GM13976 (cell line): ENCODE results near the gene CAB39L.

ENCODE experiments used
- DNase-seq: peaks from one replicate; pipeline ENCODE4 v3.0.0; 2012; ENCODE audit warnings: low spot score
- in situ Hi-C: fragments of 300-500 bp; cut with MboI; formaldehyde crosslinking; loops from one replicate; pipeline ENCODE4 v1.12.0; 2022; ENCODE audit warnings: low sequenced_read_pairs, mixed read lengths, inconsistent platforms; ENCODE audit not compliant: unreplicated experiment
- TF ChIP-seq, protein P1 (sequence below): IDR thresholded peaks from 2 replicates; pipeline ENCODE4 v1.5.1; 2012; ENCODE audit warnings: borderline replicate concordance, mild to moderate bottlenecking; ENCODE audit not compliant: insufficient read depth; ENCODE audit errors: extremely low read depth, missing control alignments, control extremely low read depth

Gene CAB39L

GRCh38 chr13:49436890-49437289 is 7.0 kb downstream of the CAB39L start:
- in situ Hi-C loops: no loop called here

GRCh38 chr13:49435992-49436391 is 7.9 kb downstream of the CAB39L start:
- DNase-seq: no peak
- in situ Hi-C loops: no loop called here
- TF ChIP-seq, protein P1, sequence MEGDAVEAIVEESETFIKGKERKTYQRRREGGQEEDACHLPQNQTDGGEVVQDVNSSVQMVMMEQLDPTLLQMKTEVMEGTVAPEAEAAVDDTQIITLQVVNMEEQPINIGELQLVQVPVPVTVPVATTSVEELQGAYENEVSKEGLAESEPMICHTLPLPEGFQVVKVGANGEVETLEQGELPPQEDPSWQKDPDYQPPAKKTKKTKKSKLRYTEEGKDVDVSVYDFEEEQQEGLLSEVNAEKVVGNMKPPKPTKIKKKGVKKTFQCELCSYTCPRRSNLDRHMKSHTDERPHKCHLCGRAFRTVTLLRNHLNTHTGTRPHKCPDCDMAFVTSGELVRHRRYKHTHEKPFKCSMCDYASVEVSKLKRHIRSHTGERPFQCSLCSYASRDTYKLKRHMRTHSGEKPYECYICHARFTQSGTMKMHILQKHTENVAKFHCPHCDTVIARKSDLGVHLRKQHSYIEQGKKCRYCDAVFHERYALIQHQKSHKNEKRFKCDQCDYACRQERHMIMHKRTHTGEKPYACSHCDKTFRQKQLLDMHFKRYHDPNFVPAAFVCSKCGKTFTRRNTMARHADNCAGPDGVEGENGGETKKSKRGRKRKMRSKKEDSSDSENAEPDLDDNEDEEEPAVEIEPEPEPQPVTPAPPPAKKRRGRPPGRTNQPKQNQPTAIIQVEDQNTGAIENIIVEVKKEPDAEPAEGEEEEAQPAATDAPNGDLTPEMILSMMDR: no peak

More at GRCh38 chr13:49436890-49437289, 7.0 kb downstream of the CAB39L start:
- DNase-seq: no peak
- TF ChIP-seq, protein P1: no peak

DNA sequence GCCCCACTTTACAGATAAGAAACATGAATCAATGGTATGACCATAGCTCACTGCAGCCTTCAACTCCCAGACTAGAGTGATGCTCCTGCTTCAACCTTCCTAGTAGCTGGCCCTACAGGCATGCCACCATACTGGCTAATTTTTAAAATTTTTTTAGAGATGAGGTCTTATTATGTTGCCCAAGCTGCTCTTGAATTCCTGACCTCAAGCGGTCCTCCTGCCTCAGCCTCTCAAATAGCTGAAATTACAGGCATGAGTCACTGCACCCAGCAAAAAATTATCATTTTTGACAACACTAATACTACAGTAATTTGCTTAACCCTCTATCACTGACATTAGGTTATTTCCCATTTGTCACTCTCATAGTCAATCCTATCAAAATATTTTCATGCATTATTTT is 14.7 kb downstream of the CAB39L start:
- no peak for DNase-seq
- TF ChIP-seq, protein P1: no peak

DNA sequence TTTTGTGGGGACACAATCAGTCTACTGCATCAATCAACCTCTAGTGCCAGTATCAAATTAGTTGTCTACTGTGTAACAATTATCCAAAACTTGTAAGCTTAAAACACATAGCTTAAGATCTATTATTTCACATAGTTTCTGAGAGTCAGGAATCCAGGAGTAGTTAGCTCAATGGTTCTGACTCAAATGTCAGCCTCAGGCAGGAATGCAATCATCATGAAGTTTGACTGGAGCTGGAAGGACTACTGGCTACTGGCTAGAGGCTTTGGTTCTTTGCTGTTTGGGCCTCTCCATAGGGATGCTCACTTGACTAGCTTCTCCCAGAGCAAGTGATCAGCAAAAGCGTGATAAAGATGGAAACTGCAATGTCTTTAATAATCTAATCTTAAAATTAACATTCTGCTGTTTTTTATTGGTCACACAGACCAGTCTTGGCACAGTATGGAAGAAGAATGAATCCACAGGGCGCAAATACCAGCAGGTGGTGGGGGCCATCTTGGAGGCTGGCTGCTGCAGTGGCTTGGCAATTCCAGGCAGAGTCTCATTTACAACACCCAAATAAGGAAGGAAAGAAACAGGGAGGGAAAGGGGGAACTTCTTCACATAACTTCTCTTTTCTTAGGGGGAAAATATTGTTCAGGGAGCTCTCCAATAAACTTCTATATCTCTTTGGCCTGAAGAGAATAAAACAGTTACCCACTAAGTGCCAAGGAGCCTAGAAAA is 15.7 kb downstream of the CAB39L start:
- in situ Hi-C loops: no loop called here
- DNase-seq: no peak
- TF ChIP-seq, protein P1: no peak

More for the DNA sequence above, 14.7 kb downstream of the CAB39L start:
- in situ Hi-C loops: no loop called here

GRCh38 chr13:49424011-49424560 is 19.8 kb downstream of the CAB39L start:
- DNase-seq: no peak
- in situ Hi-C loops: no loop called here
- TF ChIP-seq, protein P1: no peak

GRCh38 chr13:49421391-49421790 is 22.5 kb downstream of the CAB39L start:
- TF ChIP-seq, protein P1: peak; percentile 30
- in situ Hi-C loops: no loop called here
- peak; percentile 21 for DNase-seq
